ENCODE measurements around the gene SEC14L6. TPM values are rescaled to one million over a fixed set of nuclear protein-coding genes. Genes with fewer than 3 reads are reported as not detected.
"Not testable (repeated sequence)": the region's sequence is repeated elsewhere in the genome, so short reads cannot be mapped to it uniquely, and the experiment has no call there.

The SEC14L6 gene
- not detected for total RNA-seq

DNA sequence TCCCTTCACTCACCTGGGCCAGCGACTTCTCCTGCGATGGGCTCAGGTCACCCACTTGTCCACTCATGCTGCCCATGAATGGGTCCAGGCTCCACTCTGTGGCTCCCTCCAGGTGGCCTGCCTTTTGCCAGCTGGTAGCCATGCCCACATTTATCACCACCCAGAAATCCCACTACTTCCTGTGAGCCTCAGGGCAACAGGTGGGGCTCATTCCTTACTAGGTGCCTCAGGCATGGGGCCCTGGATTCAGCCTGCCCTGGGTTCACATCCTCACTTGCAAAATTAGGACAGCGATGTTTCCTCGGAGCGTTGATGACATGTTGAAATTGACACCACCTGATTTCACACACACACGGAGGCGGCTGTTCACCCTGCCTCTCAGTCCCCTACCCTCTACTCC lies at the start of gene SEC14L6:
SEC14L6 (minus strand) TSS at position 126 of the 400 bp plus-strand sequence; CDS start at position 67, 59 bp downstream.
- Histone ChIP-seq H3K9me3 (no peaks in the 10 kb centered on the region), H3K4me1 (peaks cover 12% of the 10 kb centered on the region), H3K27ac (no peak within 1 kb of the TSS), H3K36me3 (no peaks in the 10 kb centered on the region), H3K4me3 (no peak within 1 kb of the TSS), H3K27me3 (peaks cover 7% of the 10 kb centered on the region)
- DNase-seq (ENCODE audit: extremely low spot score in 2 of 2), result no peak
- TF ChIP-seq POLR2A (IDR thresholded peaks at IDR 0.05) (no peak), POLR2AphosphoS5 (IDR thresholded peaks at IDR 0.05; ENCODE audit: insufficient read depth in 1 of 2, low read depth in 1 of 2) (no peak)
- TF ChIP-seq, protein P1, sequence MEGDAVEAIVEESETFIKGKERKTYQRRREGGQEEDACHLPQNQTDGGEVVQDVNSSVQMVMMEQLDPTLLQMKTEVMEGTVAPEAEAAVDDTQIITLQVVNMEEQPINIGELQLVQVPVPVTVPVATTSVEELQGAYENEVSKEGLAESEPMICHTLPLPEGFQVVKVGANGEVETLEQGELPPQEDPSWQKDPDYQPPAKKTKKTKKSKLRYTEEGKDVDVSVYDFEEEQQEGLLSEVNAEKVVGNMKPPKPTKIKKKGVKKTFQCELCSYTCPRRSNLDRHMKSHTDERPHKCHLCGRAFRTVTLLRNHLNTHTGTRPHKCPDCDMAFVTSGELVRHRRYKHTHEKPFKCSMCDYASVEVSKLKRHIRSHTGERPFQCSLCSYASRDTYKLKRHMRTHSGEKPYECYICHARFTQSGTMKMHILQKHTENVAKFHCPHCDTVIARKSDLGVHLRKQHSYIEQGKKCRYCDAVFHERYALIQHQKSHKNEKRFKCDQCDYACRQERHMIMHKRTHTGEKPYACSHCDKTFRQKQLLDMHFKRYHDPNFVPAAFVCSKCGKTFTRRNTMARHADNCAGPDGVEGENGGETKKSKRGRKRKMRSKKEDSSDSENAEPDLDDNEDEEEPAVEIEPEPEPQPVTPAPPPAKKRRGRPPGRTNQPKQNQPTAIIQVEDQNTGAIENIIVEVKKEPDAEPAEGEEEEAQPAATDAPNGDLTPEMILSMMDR (IDR thresholded peaks at IDR 0.05), result no peak
- intact Hi-C loops (cut with DNase I), result no loop called here

DNA sequence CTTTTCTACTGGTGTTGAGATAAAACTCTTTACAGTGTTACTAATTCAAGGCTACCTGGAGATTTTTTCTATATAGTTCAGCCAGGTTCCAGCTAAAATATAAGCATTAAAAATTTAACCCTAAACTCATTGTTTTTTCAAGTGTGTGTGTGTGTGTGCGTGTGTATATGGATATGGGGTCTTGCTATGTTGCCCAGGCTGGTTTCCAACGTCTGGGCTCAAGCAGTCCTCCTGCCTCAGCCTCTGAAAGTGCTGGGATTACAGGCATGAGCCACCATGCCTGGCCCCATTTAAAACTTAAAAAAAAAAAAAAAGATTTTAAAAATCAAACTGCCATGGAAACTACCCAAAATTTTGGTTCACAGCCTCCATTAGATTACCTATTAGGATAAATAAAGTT lies 49.7 kb upstream of the SEC14L6 start:
- Histone ChIP-seq H3K27ac (no peak overlapping the region), H3K4me3 (no peak overlapping the region), H3K27me3 (no peaks in the 10 kb centered on the region), H3K9me3 (no peaks in the 10 kb centered on the region), H3K4me1 (peaks cover 3% of the 10 kb centered on the region), H3K36me3 (no peaks in the 10 kb centered on the region)
- no peak for DNase-seq (ENCODE audit: extremely low spot score in 2 of 2)
- intact Hi-C loops (cut with DNase I), result no loop called here
- TF ChIP-seq, protein P1 (IDR thresholded peaks at IDR 0.05), result no peak
- TF ChIP-seq POLR2A (IDR thresholded peaks at IDR 0.05), result no peak
- no peak for TF ChIP-seq POLR2AphosphoS5 (IDR thresholded peaks at IDR 0.05; ENCODE audit: insufficient read depth in 1 of 2, low read depth in 1 of 2)

DNA sequence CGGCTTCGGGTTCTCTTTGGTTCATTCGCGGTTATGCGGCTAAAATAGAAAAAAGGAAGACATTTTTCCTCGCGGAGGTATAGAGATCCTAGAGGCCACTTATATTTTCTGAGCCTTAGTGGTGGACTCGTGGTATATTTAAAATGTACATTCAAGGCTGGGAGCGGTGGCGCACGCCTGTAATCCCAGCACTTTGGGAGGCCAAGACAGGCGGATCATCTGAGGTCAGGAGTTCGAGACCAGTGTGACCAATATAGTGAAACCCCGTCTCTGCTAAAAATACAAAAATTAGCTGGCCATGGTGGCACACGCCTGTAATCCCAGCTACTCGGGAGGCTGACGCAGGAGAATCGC lies 45.8 kb upstream of the SEC14L6 start:
- H3K27ac ChIP-seq, result not testable (repeated sequence)

DNA sequence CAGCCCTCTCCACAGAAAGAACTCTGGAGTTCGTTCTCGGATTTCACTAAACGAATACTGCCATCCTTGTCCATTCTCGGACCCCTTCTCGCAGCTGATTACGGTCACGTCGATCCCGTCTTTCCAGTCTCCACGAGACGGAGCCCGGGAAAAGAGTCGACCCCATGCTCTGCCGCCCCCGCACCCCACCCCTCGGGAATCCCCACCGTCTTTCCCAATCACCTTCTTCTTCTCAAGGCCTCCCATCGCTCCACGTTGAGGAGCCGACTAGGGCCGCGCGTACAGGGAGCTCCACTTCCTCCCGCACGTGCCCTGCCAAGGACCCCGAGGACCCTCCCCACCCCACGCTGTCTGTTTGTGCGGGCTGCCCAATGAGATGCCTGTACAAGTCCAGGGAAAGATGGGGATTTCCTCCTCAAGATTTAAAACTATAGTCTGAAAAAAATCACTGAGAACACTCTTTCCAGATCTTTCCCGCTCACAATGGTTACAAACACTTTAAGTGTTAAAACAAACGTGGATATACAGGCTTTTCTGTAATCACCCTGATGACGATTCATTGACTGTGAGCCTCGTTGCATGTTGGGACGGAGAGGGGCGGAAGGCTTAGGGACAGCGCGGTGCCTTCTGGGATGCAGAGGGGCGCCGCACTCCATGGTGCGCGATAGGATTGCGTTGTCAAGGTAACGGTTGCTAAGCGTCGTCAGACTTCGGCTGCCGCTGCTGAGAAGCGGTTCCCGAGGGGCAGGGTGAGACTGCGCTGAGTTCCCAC lies 45.2 kb upstream of the SEC14L6 start, which contains the start of gene PES1:
PES1 (minus strand) TSS at position 323 of the 772 bp plus-strand sequence; CDS start at position 246, 77 bp downstream.
- DNase-seq (ENCODE audit: extremely low spot score in 2 of 2), result peak in 1 of 2 donors; percentile 96
- H3K4me1 ChIP-seq, result peaks cover 18% of the 10 kb centered on the region
- no peaks in the 10 kb centered on the region for H3K27me3 ChIP-seq
- H3K9me3 ChIP-seq, result no peaks in the 10 kb centered on the region
- peak within 1 kb of the TSS; percentile 79 for H3K27ac ChIP-seq
- peak within 1 kb of the TSS; percentile 86 to 88 for H3K4me3 ChIP-seq
- H3K36me3 ChIP-seq, result peaks cover 0 to 24% of the 10 kb centered on the region in 2 donors
- TF ChIP-seq POLR2A (IDR thresholded peaks at IDR 0.05), result no peak
- TF ChIP-seq, protein P1 (IDR thresholded peaks at IDR 0.05), result no peak
- peak; percentile 78 to 99 for TF ChIP-seq POLR2AphosphoS5 (IDR thresholded peaks at IDR 0.05; ENCODE audit: insufficient read depth in 1 of 2, low read depth in 1 of 2)
- intact Hi-C loops (cut with DNase I), result no loop called here

More for the DNA sequence above, 45.8 kb upstream of the SEC14L6 start:
- H3K27me3 ChIP-seq; H3K9me3 ChIP-seq; intact Hi-C loops (cut with DNase I); DNase-seq (ENCODE audit: extremely low spot score in 2 of 2): not testable (repeated sequence)
- Histone ChIP-seq H3K36me3 (peaks cover 0 to 18% of the 10 kb centered on the region in 2 donors), H3K4me3 (peak overlapping the region; percentile 86 to 88), H3K4me1 (peaks cover 18% of the 10 kb centered on the region)

DNA sequence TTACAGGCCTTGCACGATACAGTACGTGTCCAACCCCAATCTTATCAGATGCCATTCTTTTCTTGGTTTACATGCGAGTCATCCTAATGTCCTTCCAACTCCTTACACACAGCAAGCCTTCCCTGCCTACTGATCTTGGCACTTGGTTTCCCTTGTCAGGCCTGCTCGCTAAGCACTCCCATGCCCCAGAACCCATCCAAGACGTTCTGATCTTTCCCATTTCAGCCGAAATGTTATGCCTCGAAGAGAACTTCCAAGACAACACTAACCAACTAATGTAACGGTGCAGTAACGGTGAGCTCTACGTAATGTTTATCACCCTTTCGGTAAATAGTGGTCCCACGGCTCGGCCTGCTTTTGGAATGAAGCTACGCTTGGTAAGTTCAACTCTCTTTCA lies 44.6 kb upstream of the SEC14L6 start:
- Histone ChIP-seq H3K36me3 (peaks cover 0 to 29% of the 10 kb centered on the region in 2 donors), H3K4me3 (peak overlapping the region; percentile 86 to 88), H3K4me1 (peaks cover 18% of the 10 kb centered on the region), H3K27me3 (no peaks in the 10 kb centered on the region), H3K27ac (peak overlapping the region; percentile 79), H3K9me3 (no peaks in the 10 kb centered on the region)
- TF ChIP-seq POLR2AphosphoS5 (IDR thresholded peaks at IDR 0.05; ENCODE audit: insufficient read depth in 1 of 2, low read depth in 1 of 2) (no peak), POLR2A (IDR thresholded peaks at IDR 0.05) (no peak)
- TF ChIP-seq, protein P1 (IDR thresholded peaks at IDR 0.05), result no peak
- DNase-seq (ENCODE audit: extremely low spot score in 2 of 2), result no peak
- intact Hi-C loops (cut with DNase I), result no loop called here
